Measurements from ENCODE around the gene SYT13. TPM values are rescaled to one million over a fixed set of nuclear protein-coding genes. Genes with fewer than 3 reads are reported as not detected.

SYT13 gene
- total and polyA plus RNA-seq, 4 donors = 21.5 to 78.4 (median 68.4) TPM

GRCh38 chr11:45215098-45215865, 70.9 kb downstream of the SYT13 start:
- H3K27ac ChIP-seq (ENCODE audit: low read depth, low read length) = no peak overlapping the region
- H3K27me3 ChIP-seq (ENCODE audit: control insufficient read depth, insufficient read depth, low read length) = no peaks in the 10 kb centered on the region
- peaks cover 11% of the 10 kb centered on the region for H3K4me1 ChIP-seq (ENCODE audit: control insufficient read depth, insufficient read depth, low read length)
- H3K9me3 ChIP-seq (ENCODE audit: control insufficient read depth, insufficient read depth, low read length) = no peaks in the 10 kb centered on the region
- no peak for DNase-seq (ENCODE audit: low read depth in 4 of 6, low spot score in 6 of 6)
- 82% methylated on average over 4 of the region's 4 CpGs for WGBS (ENCODE audit: insufficient coverage)
- H3K36me3 ChIP-seq (ENCODE audit: control insufficient read depth, insufficient read depth, low read length) = peaks cover 37% of the 10 kb centered on the region
- no peak overlapping the region for H3K4me3 ChIP-seq (ENCODE audit: low read depth, low read length)

GRCh38 chr11:45213717-45214116, 72.4 kb downstream of the SYT13 start:
- Histone ChIP-seq H3K27me3 (ENCODE audit: control insufficient read depth, insufficient read depth, low read length) (no peaks in the 10 kb centered on the region), H3K4me1 (ENCODE audit: control insufficient read depth, insufficient read depth, low read length) (peaks cover 26% of the 10 kb centered on the region), H3K9me3 (ENCODE audit: control insufficient read depth, insufficient read depth, low read length) (no peaks in the 10 kb centered on the region), H3K27ac (ENCODE audit: low read depth, low read length) (no peak overlapping the region), H3K36me3 (ENCODE audit: control insufficient read depth, insufficient read depth, low read length) (peaks cover 44% of the 10 kb centered on the region), H3K4me3 (ENCODE audit: low read depth, low read length) (no peak overlapping the region)
- DNase-seq (ENCODE audit: low read depth in 4 of 6, low spot score in 6 of 6) = no peak
- WGBS (ENCODE audit: insufficient coverage) = 80% methylated on average over 1 of the region's 1 CpG

- H3K27ac ChIP-seq (ENCODE audit: low read depth, low read length) = no peak overlapping the region
- no peak for DNase-seq (ENCODE audit: low read depth in 4 of 6, low spot score in 6 of 6)
- 72% methylated on average over 3 of the region's 12 CpGs for WGBS (ENCODE audit: insufficient coverage)
- no peak overlapping the region for H3K4me3 ChIP-seq (ENCODE audit: low read depth, low read length)
- H3K27me3 ChIP-seq (ENCODE audit: control insufficient read depth, insufficient read depth, low read length) = no peaks in the 10 kb centered on the region
- H3K36me3 ChIP-seq (ENCODE audit: control insufficient read depth, insufficient read depth, low read length) = peaks cover 47% of the 10 kb centered on the region
- H3K4me1 ChIP-seq (ENCODE audit: control insufficient read depth, insufficient read depth, low read length) = peaks cover 28% of the 10 kb centered on the region
- no peaks in the 10 kb centered on the region for H3K9me3 ChIP-seq (ENCODE audit: control insufficient read depth, insufficient read depth, low read length)
Observed at GRCh38 chr11:45213316-45213665, 72.8 kb downstream of the SYT13 start.

GRCh38 chr11:45212566-45213315, 73.4 kb downstream of the SYT13 start:
- peaks cover 28% of the 10 kb centered on the region for H3K4me1 ChIP-seq (ENCODE audit: control insufficient read depth, insufficient read depth, low read length)
- DNase-seq (ENCODE audit: low read depth in 4 of 6, low spot score in 6 of 6) = no peak
- 82% methylated on average over 30 of the region's 31 CpGs for WGBS (ENCODE audit: insufficient coverage)
- no peaks in the 10 kb centered on the region for H3K9me3 ChIP-seq (ENCODE audit: control insufficient read depth, insufficient read depth, low read length)
- H3K27me3 ChIP-seq (ENCODE audit: control insufficient read depth, insufficient read depth, low read length) = no peaks in the 10 kb centered on the region
- peaks cover 47% of the 10 kb centered on the region for H3K36me3 ChIP-seq (ENCODE audit: control insufficient read depth, insufficient read depth, low read length)
- no peak overlapping the region for H3K4me3 ChIP-seq (ENCODE audit: low read depth, low read length)
- no peak overlapping the region for H3K27ac ChIP-seq (ENCODE audit: low read depth, low read length)

- H3K9me3 ChIP-seq (ENCODE audit: control insufficient read depth, insufficient read depth, low read length) = no peaks in the 10 kb centered on the region
- H3K36me3 ChIP-seq (ENCODE audit: control insufficient read depth, insufficient read depth, low read length) = peaks cover 47% of the 10 kb centered on the region
- no peaks in the 10 kb centered on the region for H3K27me3 ChIP-seq (ENCODE audit: control insufficient read depth, insufficient read depth, low read length)
- no peak overlapping the region for H3K4me3 ChIP-seq (ENCODE audit: low read depth, low read length)
- peaks cover 28% of the 10 kb centered on the region for H3K4me1 ChIP-seq (ENCODE audit: control insufficient read depth, insufficient read depth, low read length)
- H3K27ac ChIP-seq (ENCODE audit: low read depth, low read length) = no peak overlapping the region
- WGBS (ENCODE audit: insufficient coverage) = 91% methylated on average over 4 of the region's 9 CpGs
- DNase-seq (ENCODE audit: low read depth in 4 of 6, low spot score in 6 of 6) = peak in 1 of 6 donors; percentile 39
Observed at GRCh38 chr11:45211732-45212131, 74.4 kb downstream of the SYT13 start.

GRCh38 chr11:45210846-45211245, 75.3 kb downstream of the SYT13 start:
- DNase-seq (ENCODE audit: low read depth in 4 of 6, low spot score in 6 of 6) = no peak
- Histone ChIP-seq H3K27me3 (ENCODE audit: control insufficient read depth, insufficient read depth, low read length) (no peaks in the 10 kb centered on the region), H3K27ac (ENCODE audit: low read depth, low read length) (peak overlapping the region; percentile 80), H3K4me3 (ENCODE audit: low read depth, low read length) (no peak overlapping the region), H3K9me3 (ENCODE audit: control insufficient read depth, insufficient read depth, low read length) (no peaks in the 10 kb centered on the region), H3K4me1 (ENCODE audit: control insufficient read depth, insufficient read depth, low read length) (peaks cover 28% of the 10 kb centered on the region), H3K36me3 (ENCODE audit: control insufficient read depth, insufficient read depth, low read length) (peaks cover 52% of the 10 kb centered on the region)
- 86% methylated on average over 8 of the region's 9 CpGs for WGBS (ENCODE audit: insufficient coverage)

GRCh38 chr11:45209891-45210699, 76.0 kb downstream of the SYT13 start:
- H3K9me3 ChIP-seq (ENCODE audit: control insufficient read depth, insufficient read depth, low read length) = no peaks in the 10 kb centered on the region
- no peak overlapping the region for H3K4me3 ChIP-seq (ENCODE audit: low read depth, low read length)
- H3K27ac ChIP-seq (ENCODE audit: low read depth, low read length) = peak overlapping the region; percentile 80
- peaks cover 60% of the 10 kb centered on the region for H3K36me3 ChIP-seq (ENCODE audit: control insufficient read depth, insufficient read depth, low read length)
- peaks cover 28% of the 10 kb centered on the region for H3K4me1 ChIP-seq (ENCODE audit: control insufficient read depth, insufficient read depth, low read length)
- peak; percentile 40 to 93 (median 62) for DNase-seq (ENCODE audit: low read depth in 4 of 6, low spot score in 6 of 6)
- H3K27me3 ChIP-seq (ENCODE audit: control insufficient read depth, insufficient read depth, low read length) = no peaks in the 10 kb centered on the region
- WGBS (ENCODE audit: insufficient coverage) = 4% methylated on average over 23 of the region's 29 CpGs

GRCh38 chr11:45209000-45209879, 76.9 kb downstream of the SYT13 start:
- WGBS (ENCODE audit: insufficient coverage) = 60% methylated on average over 33 of the region's 35 CpGs
- Histone ChIP-seq H3K4me3 (ENCODE audit: low read depth, low read length) (no peak overlapping the region), H3K4me1 (ENCODE audit: control insufficient read depth, insufficient read depth, low read length) (peaks cover 28% of the 10 kb centered on the region), H3K27me3 (ENCODE audit: control insufficient read depth, insufficient read depth, low read length) (no peaks in the 10 kb centered on the region), H3K36me3 (ENCODE audit: control insufficient read depth, insufficient read depth, low read length) (peaks cover 68% of the 10 kb centered on the region), H3K9me3 (ENCODE audit: control insufficient read depth, insufficient read depth, low read length) (no peaks in the 10 kb centered on the region), H3K27ac (ENCODE audit: low read depth, low read length) (peak overlapping the region; percentile 80)
- peak in 1 of 6 donors; percentile 10 for DNase-seq (ENCODE audit: low read depth in 4 of 6, low spot score in 6 of 6)

GRCh38 chr11:45208135-45208534, 78.0 kb downstream of the SYT13 start:
- Histone ChIP-seq H3K27ac (ENCODE audit: low read depth, low read length) (no peak overlapping the region), H3K36me3 (ENCODE audit: control insufficient read depth, insufficient read depth, low read length) (peaks cover 58% of the 10 kb centered on the region), H3K4me1 (ENCODE audit: control insufficient read depth, insufficient read depth, low read length) (peaks cover 28% of the 10 kb centered on the region), H3K27me3 (ENCODE audit: control insufficient read depth, insufficient read depth, low read length) (no peaks in the 10 kb centered on the region), H3K4me3 (ENCODE audit: low read depth, low read length) (no peak overlapping the region), H3K9me3 (ENCODE audit: control insufficient read depth, insufficient read depth, low read length) (no peaks in the 10 kb centered on the region)
- 52% methylated on average over 2 of the region's 8 CpGs for WGBS (ENCODE audit: insufficient coverage)
- DNase-seq (ENCODE audit: low read depth in 4 of 6, low spot score in 6 of 6) = no peak
